NB4 (cell line): ENCODE results near the gene SELENBP1.

ENCODE experiments used
- DNase-seq: peaks from one replicate; pipeline ENCODE4 v3.0.0; 2010; ENCODE audit warnings: low read depth
- H3K4me3 ChIP-seq: one replicate; pipeline ENCODE4 v1.5.1; 2011; ENCODE audit warnings: mild to moderate bottlenecking, low read depth, low read length, moderate library complexity
- CTCF ChIP-seq: IDR thresholded peaks from one replicate; pipeline ENCODE4 v1.5.1; 2012; ENCODE audit warnings: low read depth, low read length
- MAX ChIP-seq: IDR thresholded peaks from 2 replicates; pipeline ENCODE4 v1.6.1; 2011; ENCODE audit warnings: low read depth, low read length
- MYC ChIP-seq: IDR thresholded peaks from 2 replicates; pipeline ENCODE4 v1.6.1; 2011; ENCODE audit warnings: low read depth, low read length
- POLR2A ChIP-seq: IDR thresholded peaks from 2 replicates; pipeline ENCODE4 v1.6.1; 2011; ENCODE audit warnings: mild to moderate bottlenecking; ENCODE audit not compliant: insufficient read length; ENCODE audit errors: extremely low read depth

SELENBP1 gene

GRCh38 chr1:151372058-151372934 lies at the start of gene SELENBP1:
TSS of gene SELENBP1 (minus strand) at chr1:151372705. CDS start at chr1:151372641, 64 bp downstream.
- H3K4me3 ChIP-seq: no peak within 1 kb of the TSS
- TF ChIP-seq CTCF (no peak), MYC (no peak), MAX (no peak), POLR2A (no peak)
- no peak for DNase-seq

- no peak overlapping the region for H3K4me3 ChIP-seq
- DNase-seq: no peak
- TF ChIP-seq CTCF (no peak), MYC (no peak), MAX (no peak), POLR2A (no peak)
Observed at GRCh38 chr1:151419819-151420218, 47.3 kb upstream of the SELENBP1 start.

- no peak for DNase-seq
- H3K4me3 ChIP-seq: no peak overlapping the region
- TF ChIP-seq MYC (no peak), POLR2A (no peak), CTCF (no peak), MAX (no peak)
Observed at GRCh38 chr1:151418081-151418480, 45.6 kb upstream of the SELENBP1 start.

DNA sequence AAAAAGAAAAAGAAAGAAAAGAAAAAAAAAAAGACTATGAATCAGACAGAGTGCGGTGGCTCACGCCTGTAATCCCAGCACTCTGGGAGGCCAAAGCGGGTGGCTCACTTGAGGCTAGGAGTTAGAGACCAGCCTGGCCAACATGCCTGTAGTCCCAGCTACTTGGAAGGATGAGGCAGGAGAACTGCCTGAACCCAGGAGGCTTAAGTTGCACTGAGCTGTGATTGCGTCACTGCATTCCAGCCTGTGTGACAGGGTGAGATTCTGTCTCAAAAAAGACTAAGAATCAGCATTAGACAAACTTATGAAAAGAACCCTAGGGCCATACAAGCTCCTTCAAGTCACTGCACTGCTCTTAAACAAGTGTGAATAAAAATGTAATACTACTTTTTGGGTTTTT lies 43.7 kb upstream of the SELENBP1 start:
- peak; percentile 22 for DNase-seq
- TF ChIP-seq POLR2A (no peak), MAX (no peak), CTCF (no peak), MYC (no peak)
- H3K4me3 ChIP-seq: no peak overlapping the region

DNA sequence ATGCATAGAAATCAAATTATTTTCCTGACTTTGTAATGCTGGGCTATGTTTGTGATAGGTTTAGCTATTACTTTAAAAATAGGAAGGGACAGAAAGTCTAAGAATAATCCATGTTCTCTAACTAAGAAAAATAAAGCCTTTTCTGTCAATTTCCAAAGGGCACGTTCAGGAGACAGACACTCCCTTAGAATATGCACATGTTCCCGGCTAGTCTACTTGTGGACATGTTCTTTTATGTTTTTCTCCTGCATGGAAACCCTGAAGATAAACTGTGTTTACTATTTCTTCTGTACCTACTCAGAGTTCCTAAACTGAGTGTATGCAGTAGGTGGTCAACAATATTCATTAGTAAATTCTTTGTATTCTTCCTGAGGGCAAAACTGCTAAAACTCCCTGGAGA lies 39.4 kb upstream of the SELENBP1 start:
- TF ChIP-seq POLR2A (no peak), MAX (no peak), CTCF (no peak), MYC (no peak)
- no peak overlapping the region for H3K4me3 ChIP-seq
- DNase-seq: no peak
